Measurements from ENCODE around the gene SLC1A1.

The SLC1A1 gene

GRCh38 chr9:4547016-4547415, 56.7 kb downstream of the SLC1A1 start:
- DNase-seq, result peak; percentile 4

GRCh38 chr9:4548811-4549725, 58.8 kb downstream of the SLC1A1 start:
- no peak for DNase-seq

- DNase-seq, result no peak
These were observed 59.6 kb downstream of the SLC1A1 start for GRCh38 chr9:4549751-4550295.

GRCh38 chr9:4550777-4551484, 60.7 kb downstream of the SLC1A1 start:
- no peak for DNase-seq

- no peak for DNase-seq
These were observed 63.7 kb downstream of the SLC1A1 start for GRCh38 chr9:4553951-4554381.

- DNase-seq, result no peak
These were observed 65.0 kb downstream of the SLC1A1 start for GRCh38 chr9:4555236-4555635.

GRCh38 chr9:4558371-4558998, 68.2 kb downstream of the SLC1A1 start:
- DNase-seq, result no peak

GRCh38 chr9:4559261-4560182, 69.3 kb downstream of the SLC1A1 start:
- no peak for DNase-seq

GRCh38 chr9:4563105-4563504, 72.8 kb downstream of the SLC1A1 start:
- DNase-seq, result no peak

GRCh38 chr9:4566806-4567205, 76.5 kb downstream of the SLC1A1 start:
- DNase-seq, result no peak

- no peak for DNase-seq
These were observed 77.3 kb downstream of the SLC1A1 start for GRCh38 chr9:4567601-4568000.

- DNase-seq, result no peak
These were observed 78.8 kb downstream of the SLC1A1 start for GRCh38 chr9:4569101-4569500.

- DNase-seq, result no peak
These were observed 82.0 kb downstream of the SLC1A1 start for GRCh38 chr9:4572184-4572826.

- DNase-seq, result no peak
These were observed 82.9 kb downstream of the SLC1A1 start for GRCh38 chr9:4573176-4573575.

- DNase-seq, result no peak
These were observed 83.5 kb downstream of the SLC1A1 start for GRCh38 chr9:4573634-4574389.

- no peak for DNase-seq
These were observed 84.5 kb downstream of the SLC1A1 start for GRCh38 chr9:4574657-4575243.

GRCh38 chr9:4575997-4576396, 85.7 kb downstream of the SLC1A1 start:
- no peak for DNase-seq

- no peak for DNase-seq
These were observed 86.2 kb downstream of the SLC1A1 start for GRCh38 chr9:4576448-4576847.

- DNase-seq, result no peak
These were observed 88.7 kb downstream of the SLC1A1 start for GRCh38 chr9:4579001-4579400.

GRCh38 chr9:4581035-4581760, 90.9 kb downstream of the SLC1A1 start:
- no peak for DNase-seq

Measured in MV-4-11 (cell line).